HG03520 (cell line): ENCODE data around the gene FGD3.
"Not testable (repeated sequence)": the region's sequence is repeated elsewhere in the genome, so short reads cannot be mapped to it uniquely, and the experiment has no call there.

Source experiments
- ATAC-seq: cut with Tn5 transposase; IDR thresholded peaks from one replicate; pipeline ENCODE4 v1.9.1; 2021; ENCODE audit warnings: mild to moderate bottlenecking, moderate library complexity; ENCODE audit not compliant: unreplicated experiment

The FGD3 gene

GRCh38 chr9:93004561-93004960, 57.2 kb downstream of the FGD3 start:
- ATAC-seq: no peak

GRCh38 chr9:93005876-93006275, 58.6 kb downstream of the FGD3 start:
- no peak for ATAC-seq

GRCh38 chr9:93007529-93008058, 60.3 kb downstream of the FGD3 start:
- no peak for ATAC-seq

- ATAC-seq: no peak
These were observed 61.1 kb downstream of the FGD3 start for GRCh38 chr9:93008457-93008856.

GRCh38 chr9:93009337-93010015, 62.2 kb downstream of the FGD3 start:
- no peak for ATAC-seq

GRCh38 chr9:93010056-93010455, 62.7 kb downstream of the FGD3 start:
- ATAC-seq: no peak

- ATAC-seq: no peak
These were observed 63.4 kb downstream of the FGD3 start for GRCh38 chr9:93010704-93011103.

GRCh38 chr9:93011114-93011513, 63.8 kb downstream of the FGD3 start:
- no peak for ATAC-seq

- ATAC-seq: no peak
These were observed 65.9 kb downstream of the FGD3 start for GRCh38 chr9:93012963-93013855.

GRCh38 chr9:93013856-93014582, 66.7 kb downstream of the FGD3 start:
- no peak for ATAC-seq

- ATAC-seq: not testable (repeated sequence)
These were observed 67.9 kb downstream of the FGD3 start for GRCh38 chr9:93015190-93015589.

GRCh38 chr9:93017621-93018020, 70.3 kb downstream of the FGD3 start:
- ATAC-seq: no peak

- ATAC-seq: no peak
These were observed 72.8 kb downstream of the FGD3 start for GRCh38 chr9:93020151-93020550.

GRCh38 chr9:93020771-93021670, 73.7 kb downstream of the FGD3 start:
- no peak for ATAC-seq

GRCh38 chr9:93022066-93022465, 74.7 kb downstream of the FGD3 start:
- no peak for ATAC-seq

GRCh38 chr9:93022721-93023520, 75.6 kb downstream of the FGD3 start:
- ATAC-seq: no peak

GRCh38 chr9:93023521-93023815, 76.1 kb downstream of the FGD3 start:
- no peak for ATAC-seq

- ATAC-seq: no peak
These were observed 77.3 kb downstream of the FGD3 start for GRCh38 chr9:93024646-93024910.

- ATAC-seq: no peak
These were observed 77.8 kb downstream of the FGD3 start for GRCh38 chr9:93024986-93025630.
